Measurements from ENCODE around the gene CPEB4. TPM values are rescaled to one million over a fixed set of nuclear protein-coding genes. Genes with fewer than 3 reads are reported as not detected.

Gene CPEB4
- total and polyA plus RNA-seq, 5 donors from 2014 or later = 3.4 to 42.7 (median 4.7) TPM

GRCh38 chr5:173935396-173935795 is 47.2 kb downstream of the CPEB4 start:
- H3K36me3 ChIP-seq (ENCODE audit: control insufficient read depth, insufficient read depth, low read length) = peaks cover 2% of the 10 kb centered on the region
- Mint-ChIP-seq H3K36me3 (peaks cover 11% of the 10 kb centered on the region), H3K4me3 (no peak overlapping the region), H3K4me1 (peaks cover 2 to 19% (median 14%) of the 10 kb centered on the region in 4 donors), H3K27me3 (no peaks in the 10 kb centered on the region), H3K27ac (no peak overlapping the region), H3K9me3 (no peaks in the 10 kb centered on the region)
- no peak overlapping the region for H3K4me3 ChIP-seq (ENCODE audit: low read depth, low read length)
- DNase-seq (no peak), ATAC-seq (ENCODE audit: low read depth in 2 of 2) (no peak)
- no peaks in the 10 kb centered on the region for H3K27me3 ChIP-seq (ENCODE audit: control insufficient read depth, insufficient read depth, low read length)
- no peaks in the 10 kb centered on the region for H3K4me1 ChIP-seq (ENCODE audit: control insufficient read depth, insufficient read depth, low read length, poor library complexity, severe bottlenecking)
- no peaks in the 10 kb centered on the region for H3K9me3 ChIP-seq (ENCODE audit: control insufficient read depth in 2 of 2, low read length in 2 of 2)
- H3K27ac ChIP-seq (ENCODE audit: insufficient read depth, low read length, poor library complexity, severe bottlenecking) = no peak overlapping the region

DNA sequence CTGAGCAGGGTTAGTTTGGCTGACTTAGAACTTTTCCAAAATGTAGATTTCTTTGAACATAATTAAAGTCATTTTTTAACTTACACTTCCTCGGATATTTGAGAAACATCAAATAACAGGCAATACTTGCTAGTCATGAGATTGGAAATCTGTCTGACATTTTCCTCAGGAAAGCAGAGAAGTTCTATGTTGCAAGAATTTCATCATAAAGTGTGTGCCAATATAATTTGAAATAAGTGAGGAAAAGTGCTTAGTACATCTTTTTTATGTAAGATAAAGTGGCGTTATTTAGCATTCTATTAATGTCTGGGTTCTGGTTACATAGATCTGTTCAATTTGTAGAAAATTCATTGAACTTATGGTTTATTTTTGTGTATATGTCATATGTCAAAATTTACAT is 52.1 kb downstream of the CPEB4 start:
- Histone ChIP-seq H3K27me3 (ENCODE audit: control insufficient read depth, insufficient read depth, low read length) (no peaks in the 10 kb centered on the region), H3K27ac (ENCODE audit: insufficient read depth, low read length, poor library complexity, severe bottlenecking) (no peak overlapping the region), H3K4me3 (ENCODE audit: low read depth, low read length) (no peak overlapping the region), H3K4me1 (ENCODE audit: control insufficient read depth, insufficient read depth, low read length, poor library complexity, severe bottlenecking) (no peaks in the 10 kb centered on the region), H3K36me3 (ENCODE audit: control insufficient read depth, insufficient read depth, low read length) (peaks cover 9% of the 10 kb centered on the region), H3K9me3 (ENCODE audit: control insufficient read depth in 2 of 2, low read length in 2 of 2) (no peaks in the 10 kb centered on the region)
- DNase-seq = no peak
- no peaks in the 10 kb centered on the region for H3K27me3 Mint-ChIP-seq
- H3K4me1 Mint-ChIP-seq = peaks cover 0 to 19% (median 9%) of the 10 kb centered on the region in 4 donors
- H3K9me3 Mint-ChIP-seq = no peaks in the 10 kb centered on the region
- no peak overlapping the region for H3K4me3 Mint-ChIP-seq
- ATAC-seq (ENCODE audit: low read depth in 2 of 2) = no peak
- H3K27ac Mint-ChIP-seq = no peak overlapping the region
- peaks cover under 1% of the 10 kb centered on the region for H3K36me3 Mint-ChIP-seq

DNA sequence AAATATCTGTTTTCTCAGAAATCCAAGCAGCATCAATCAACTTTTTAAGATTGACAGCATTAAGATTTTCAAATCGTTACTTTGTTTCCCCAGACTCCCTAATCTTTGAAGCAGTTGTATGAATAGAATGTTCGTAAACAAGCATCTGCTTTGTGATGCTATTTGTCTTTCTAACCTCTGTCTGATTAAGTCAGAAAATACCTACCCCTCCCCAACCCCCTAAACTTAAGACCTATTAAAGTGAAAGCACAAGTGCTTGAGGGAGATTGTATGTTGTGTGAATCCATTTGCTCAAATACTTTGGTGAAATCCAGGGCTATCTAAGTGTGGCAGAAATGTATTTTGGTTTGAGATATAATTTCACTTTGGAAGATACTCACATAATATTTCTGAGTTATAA is 53.0 kb downstream of the CPEB4 start:
- H3K27me3 Mint-ChIP-seq = no peaks in the 10 kb centered on the region
- H3K27ac Mint-ChIP-seq = peak overlapping the region in 1 of 3 donors; percentile 13
- no peak for DNase-seq
- H3K9me3 ChIP-seq (ENCODE audit: control insufficient read depth in 2 of 2, low read length in 2 of 2) = no peaks in the 10 kb centered on the region
- H3K4me1 ChIP-seq (ENCODE audit: control insufficient read depth, insufficient read depth, low read length, poor library complexity, severe bottlenecking) = no peaks in the 10 kb centered on the region
- H3K27ac ChIP-seq (ENCODE audit: insufficient read depth, low read length, poor library complexity, severe bottlenecking) = no peak overlapping the region
- H3K27me3 ChIP-seq (ENCODE audit: control insufficient read depth, insufficient read depth, low read length) = no peaks in the 10 kb centered on the region
- ATAC-seq (ENCODE audit: low read depth in 2 of 2) = no peak
- H3K4me1 Mint-ChIP-seq = peaks cover 0 to 15% (median 9%) of the 10 kb centered on the region in 4 donors
- no peak overlapping the region for H3K4me3 ChIP-seq (ENCODE audit: low read depth, low read length)
- peaks cover 17% of the 10 kb centered on the region for H3K36me3 ChIP-seq (ENCODE audit: control insufficient read depth, insufficient read depth, low read length)
- H3K9me3 Mint-ChIP-seq = no peaks in the 10 kb centered on the region
- no peak overlapping the region for H3K4me3 Mint-ChIP-seq
- H3K36me3 Mint-ChIP-seq = peaks cover 7% of the 10 kb centered on the region

GRCh38 chr5:173941758-173942401 is 53.7 kb downstream of the CPEB4 start:
- Mint-ChIP-seq H3K27ac (no peak overlapping the region), H3K9me3 (no peaks in the 10 kb centered on the region), H3K4me3 (no peak overlapping the region), H3K4me1 (peaks cover 0 to 16% (median 9%) of the 10 kb centered on the region in 4 donors), H3K36me3 (peaks cover 15% of the 10 kb centered on the region), H3K27me3 (no peaks in the 10 kb centered on the region)
- H3K4me3 ChIP-seq (ENCODE audit: low read depth, low read length) = no peak overlapping the region
- H3K36me3 ChIP-seq (ENCODE audit: control insufficient read depth, insufficient read depth, low read length) = peaks cover 25% of the 10 kb centered on the region
- DNase-seq = no peak
- no peak for ATAC-seq (ENCODE audit: low read depth in 2 of 2)
- H3K9me3 ChIP-seq (ENCODE audit: control insufficient read depth in 2 of 2, low read length in 2 of 2) = no peaks in the 10 kb centered on the region
- no peaks in the 10 kb centered on the region for H3K4me1 ChIP-seq (ENCODE audit: control insufficient read depth, insufficient read depth, low read length, poor library complexity, severe bottlenecking)
- H3K27me3 ChIP-seq (ENCODE audit: control insufficient read depth, insufficient read depth, low read length) = no peaks in the 10 kb centered on the region
- no peak overlapping the region for H3K27ac ChIP-seq (ENCODE audit: insufficient read depth, low read length, poor library complexity, severe bottlenecking)

- H3K36me3 ChIP-seq (ENCODE audit: control insufficient read depth, insufficient read depth, low read length) = peaks cover 40% of the 10 kb centered on the region
- Mint-ChIP-seq H3K36me3 (peaks cover 36% of the 10 kb centered on the region), H3K27me3 (no peaks in the 10 kb centered on the region), H3K4me3 (no peak overlapping the region), H3K27ac (no peak overlapping the region), H3K4me1 (peaks cover 0 to 15% (median 9%) of the 10 kb centered on the region in 4 donors), H3K9me3 (no peaks in the 10 kb centered on the region)
- H3K27ac ChIP-seq (ENCODE audit: insufficient read depth, low read length, poor library complexity, severe bottlenecking) = no peak overlapping the region
- no peak for DNase-seq
- H3K4me1 ChIP-seq (ENCODE audit: control insufficient read depth, insufficient read depth, low read length, poor library complexity, severe bottlenecking) = no peaks in the 10 kb centered on the region
- no peak overlapping the region for H3K4me3 ChIP-seq (ENCODE audit: low read depth, low read length)
- ATAC-seq (ENCODE audit: low read depth in 2 of 2) = no peak
- no peaks in the 10 kb centered on the region for H3K9me3 ChIP-seq (ENCODE audit: control insufficient read depth in 2 of 2, low read length in 2 of 2)
- no peaks in the 10 kb centered on the region for H3K27me3 ChIP-seq (ENCODE audit: control insufficient read depth, insufficient read depth, low read length)
Measured at GRCh38 chr5:173944511-173944910, 56.4 kb downstream of the CPEB4 start.

DNA sequence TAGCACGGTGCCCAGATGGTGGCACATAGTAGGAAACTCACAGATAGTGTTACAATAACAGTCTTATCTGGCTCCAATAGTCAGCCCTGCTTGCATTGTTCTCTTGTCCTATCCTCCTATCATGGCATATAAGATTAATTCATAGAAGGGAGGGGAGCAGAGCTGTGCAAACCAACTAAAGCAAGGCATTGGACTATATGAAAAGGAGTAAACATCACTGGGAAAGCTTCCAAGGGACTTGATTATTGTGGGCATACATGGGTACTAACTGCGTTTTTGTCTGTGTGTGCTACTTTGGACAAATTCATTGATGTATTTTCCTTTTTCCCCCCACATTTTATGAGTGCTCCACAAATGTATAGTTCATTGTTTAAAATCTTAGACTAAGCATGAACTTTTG is 57.0 kb downstream of the CPEB4 start:
- Mint-ChIP-seq H3K36me3 (peaks cover 41% of the 10 kb centered on the region), H3K4me3 (no peak overlapping the region), H3K27me3 (no peaks in the 10 kb centered on the region), H3K4me1 (peaks cover 0 to 15% (median 8%) of the 10 kb centered on the region in 4 donors), H3K9me3 (no peaks in the 10 kb centered on the region), H3K27ac (peak overlapping the region in 1 of 3 donors; percentile 49)
- no peak for ATAC-seq (ENCODE audit: low read depth in 2 of 2)
- Histone ChIP-seq H3K4me3 (ENCODE audit: low read depth, low read length) (no peak overlapping the region), H3K9me3 (ENCODE audit: control insufficient read depth in 2 of 2, low read length in 2 of 2) (no peaks in the 10 kb centered on the region), H3K4me1 (ENCODE audit: control insufficient read depth, insufficient read depth, low read length, poor library complexity, severe bottlenecking) (no peaks in the 10 kb centered on the region), H3K36me3 (ENCODE audit: control insufficient read depth, insufficient read depth, low read length) (peaks cover 46% of the 10 kb centered on the region), H3K27me3 (ENCODE audit: control insufficient read depth, insufficient read depth, low read length) (no peaks in the 10 kb centered on the region), H3K27ac (ENCODE audit: insufficient read depth, low read length, poor library complexity, severe bottlenecking) (no peak overlapping the region)
- no peak for DNase-seq

- ATAC-seq (ENCODE audit: low read depth in 2 of 2) (no peak), DNase-seq (no peak)
- Histone ChIP-seq H3K27ac (ENCODE audit: insufficient read depth, low read length, poor library complexity, severe bottlenecking) (no peak overlapping the region), H3K4me3 (ENCODE audit: low read depth, low read length) (no peak overlapping the region), H3K9me3 (ENCODE audit: control insufficient read depth in 2 of 2, low read length in 2 of 2) (no peaks in the 10 kb centered on the region), H3K36me3 (ENCODE audit: control insufficient read depth, insufficient read depth, low read length) (peaks cover 55% of the 10 kb centered on the region), H3K27me3 (ENCODE audit: control insufficient read depth, insufficient read depth, low read length) (no peaks in the 10 kb centered on the region), H3K4me1 (ENCODE audit: control insufficient read depth, insufficient read depth, low read length, poor library complexity, severe bottlenecking) (no peaks in the 10 kb centered on the region)
- H3K4me3 Mint-ChIP-seq = no peak overlapping the region
- H3K9me3 Mint-ChIP-seq = no peaks in the 10 kb centered on the region
- H3K36me3 Mint-ChIP-seq = peaks cover 47% of the 10 kb centered on the region
- H3K27ac Mint-ChIP-seq = no peak overlapping the region
- no peaks in the 10 kb centered on the region for H3K27me3 Mint-ChIP-seq
- H3K4me1 Mint-ChIP-seq = peaks cover 0 to 12% (median 7%) of the 10 kb centered on the region in 4 donors
Measured at GRCh38 chr5:173946323-173946722, 58.2 kb downstream of the CPEB4 start.

DNA sequence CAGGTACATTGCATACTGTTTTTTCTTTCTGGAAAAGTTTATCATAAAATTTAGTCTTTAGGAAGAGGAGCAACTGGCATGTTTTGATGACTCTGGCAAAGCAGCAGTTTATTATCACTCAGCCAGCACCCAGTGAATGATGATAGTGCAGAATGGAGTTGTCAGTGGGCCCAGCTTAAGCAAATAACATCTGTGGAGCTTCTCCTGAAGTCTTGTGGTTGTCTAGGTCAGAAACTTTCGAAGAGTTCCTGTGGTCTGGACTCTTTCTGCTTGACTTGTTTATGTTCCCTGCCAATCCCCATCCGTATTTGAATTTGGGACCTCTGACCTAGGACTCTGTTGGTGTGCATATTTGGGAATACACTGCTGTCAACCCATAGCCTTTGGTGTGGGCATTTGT is 62.7 kb downstream of the CPEB4 start:
- Mint-ChIP-seq H3K27me3 (no peaks in the 10 kb centered on the region), H3K4me3 (no peak overlapping the region), H3K4me1 (peaks cover 0 to 7% (median 4%) of the 10 kb centered on the region in 4 donors), H3K27ac (no peak overlapping the region), H3K9me3 (no peaks in the 10 kb centered on the region), H3K36me3 (peaks cover 74% of the 10 kb centered on the region)
- no peak for DNase-seq
- Histone ChIP-seq H3K36me3 (ENCODE audit: control insufficient read depth, insufficient read depth, low read length) (peaks cover 85% of the 10 kb centered on the region), H3K4me1 (ENCODE audit: control insufficient read depth, insufficient read depth, low read length, poor library complexity, severe bottlenecking) (no peaks in the 10 kb centered on the region), H3K4me3 (ENCODE audit: low read depth, low read length) (no peak overlapping the region), H3K9me3 (ENCODE audit: control insufficient read depth in 2 of 2, low read length in 2 of 2) (no peaks in the 10 kb centered on the region), H3K27me3 (ENCODE audit: control insufficient read depth, insufficient read depth, low read length) (no peaks in the 10 kb centered on the region), H3K27ac (ENCODE audit: insufficient read depth, low read length, poor library complexity, severe bottlenecking) (no peak overlapping the region)
- ATAC-seq (ENCODE audit: low read depth in 2 of 2) = no peak
